Airway epithelial cell (primary cell): ENCODE results near the gene CT45A5. TPM values are rescaled to one million over a fixed set of nuclear protein-coding genes. Genes with fewer than 3 reads are reported as not detected.

Source experiments
- total RNA-seq: library from RNA; depleted of rRNA; stranded (reverse); fragments of >200 nt; gene quantifications from 2 replicates; pipeline ENCODE4 v1.2.3, GENCODE V29; 2015

CT45A5 gene, protein sequence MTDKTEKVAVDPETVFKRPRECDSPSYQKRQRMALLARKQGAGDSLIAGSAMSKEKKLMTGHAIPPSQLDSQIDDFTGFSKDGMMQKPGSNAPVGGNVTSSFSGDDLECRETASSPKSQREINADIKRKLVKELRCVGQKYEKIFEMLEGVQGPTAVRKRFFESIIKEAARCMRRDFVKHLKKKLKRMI
- not detected in 2 replicates for total RNA-seq

DNA sequence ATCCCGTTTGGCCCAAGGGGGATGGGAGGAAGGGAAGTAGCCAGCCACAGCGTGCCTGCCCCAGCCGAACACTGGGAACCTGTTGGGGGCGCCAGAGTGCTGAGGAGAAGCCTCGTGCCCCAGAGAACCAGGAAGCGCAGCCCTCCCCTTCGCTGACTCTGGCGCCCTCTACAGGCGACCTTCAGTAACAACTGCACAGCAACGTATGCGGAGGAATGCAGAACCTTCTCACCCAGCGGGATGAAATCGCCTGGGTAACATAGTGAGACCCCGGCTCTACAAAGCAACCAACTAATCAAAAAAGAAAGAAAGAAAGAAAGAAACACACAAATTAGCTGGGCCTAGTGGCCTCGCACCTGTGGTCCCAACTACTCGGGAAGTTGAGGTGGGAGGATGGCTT is at the start of gene CT45A5:
TSS of gene CT45A5 (minus strand) at position 101 of the 400 bp plus-strand sequence. CDS start 3,774 bp downstream, outside the sequence.

GRCh38 chrX:135819912-135820311 is 34.6 kb upstream of the CT45A5 start, which contains the start of gene CT45A2:
TSS of gene CT45A2 (minus strand) at chrX:135820012. CDS start at chrX:135816265, 3,747 bp downstream.

GRCh38 chrX:135802687-135803086 is 17.4 kb upstream of the CT45A5 start, which contains the start of gene CT45A6:
TSS of gene CT45A6 (minus strand) at chrX:135802787. CDS start at chrX:135798993, 3,794 bp downstream.

DNA sequence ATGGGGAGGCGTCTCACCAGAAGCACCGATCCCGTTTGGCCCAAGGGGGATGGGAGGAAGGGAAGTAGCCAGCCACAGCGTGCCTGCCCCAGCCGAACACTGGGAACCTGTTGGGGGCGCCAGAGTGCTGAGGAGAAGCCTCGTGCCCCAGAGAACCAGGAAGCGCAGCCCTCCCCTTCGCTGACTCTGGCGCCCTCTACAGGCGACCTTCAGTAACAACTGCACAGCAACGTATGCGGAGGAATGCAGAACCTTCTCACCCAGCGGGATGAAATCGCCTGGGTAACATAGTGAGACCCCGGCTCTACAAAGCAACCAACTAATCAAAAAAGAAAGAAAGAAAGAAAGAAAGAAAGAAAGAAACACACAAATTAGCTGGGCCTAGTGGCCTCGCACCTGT is 17.2 kb downstream of the CT45A5 start, which contains the start of gene CT45A3:
TSS of gene CT45A3 (minus strand) at position 101 of the 400 bp plus-strand sequence. CDS start 3,747 bp downstream, outside the sequence.

Other genes with a start within 250 kb of the CT45A5 start
- gene CT45A1, start 71.9 kb downstream of the CT45A5 start, total RNA-seq, result not detected in 2 replicates
- not detected in 2 replicates for gene CT45A3, start 17.3 kb downstream of the CT45A5 start, total RNA-seq
- gene CT45A6, start 17.3 kb upstream of the CT45A5 start, total RNA-seq, result not detected in 2 replicates
- not detected in 2 replicates for gene CT45A2, start 34.5 kb upstream of the CT45A5 start, total RNA-seq
- not detected in 2 replicates for gene CT45A7, start 51.8 kb upstream of the CT45A5 start, total RNA-seq
- gene CT45A8, start 69.0 kb upstream of the CT45A5 start, total RNA-seq, result not detected in 2 replicates
- not detected in 2 replicates for gene CT45A9, start 86.3 kb upstream of the CT45A5 start, total RNA-seq
- gene CT45A10, start 107.9 kb upstream of the CT45A5 start, total RNA-seq, result not detected in 2 replicates
- not detected in 2 replicates for gene SAGE1, start 108.2 kb upstream of the CT45A5 start, total RNA-seq
- gene MMGT1, start 188.5 kb upstream of the CT45A5 start, total RNA-seq, result 10.9 and 16.3 TPM in 2 replicates
- gene SLC9A6, start 199.9 kb upstream of the CT45A5 start, total RNA-seq, result 12.0 and 15.2 TPM in 2 replicates